K562 (cell line): ENCODE data around the gene PTPN18.

Experiments
- BACH1 ChIP-seq: fragments of 200-800 bp; sonication (Bioruptor generic); IDR thresholded peaks from 2 replicates; pipeline ENCODE4 v1.6.1; 2016; ENCODE audit warnings: missing genetic modification characterization, missing compliant biosample characterization
- CTCF ChIP-seq, 3 experiments: IDR thresholded peaks in 2 of 3; conservative IDR thresholded peaks in 1 of 3; 2 replicates each; pipeline ENCODE4 v1.5.1; 2011 to 2012; ENCODE audit warnings: low read length in 3 of 3, mild to moderate bottlenecking in 3 of 3, control low read depth in 2 of 3, improper control_type of control experiment in 1 of 3, inconsistent platforms in 1 of 3, low read depth in 1 of 3, mixed read lengths in 1 of 3, moderate library complexity in 1 of 3; ENCODE audit not compliant: insufficient read depth in 2 of 3
- ELF4 ChIP-seq: fragments of 450-650 bp; formaldehyde crosslinking; IDR thresholded peaks from 2 replicates; pipeline ENCODE4 v1.4.0; 2022; ENCODE audit warnings: missing genetic modification characterization
- HDAC3 ChIP-seq: fragments of 450-650 bp; IDR thresholded peaks from 2 replicates; pipeline ENCODE4 v1.6.1; 2018; ENCODE audit warnings: borderline replicate concordance, mild to moderate bottlenecking, moderate library complexity; ENCODE audit not compliant: partially characterized antibody
- POLR2AphosphoS5 ChIP-seq: IDR thresholded peaks from 2 replicates; pipeline ENCODE4 v1.6.1; 2011; ENCODE audit warnings: mild to moderate bottlenecking, low read depth, low read length, moderate library complexity; ENCODE audit not compliant: control insufficient read depth, insufficient read depth
- SAFB ChIP-seq: fragments of 200-400 bp; formaldehyde crosslinking; IDR thresholded peaks from 2 replicates; pipeline ENCODE4 v1.6.1; 2017; ENCODE audit warnings: low read depth, low read length, borderline replicate concordance
- SIRT6 ChIP-seq: IDR thresholded peaks from one replicate; pipeline ENCODE4 v1.6.1; 2012; ENCODE audit warnings: low read depth, mild to moderate bottlenecking, control low read depth, inconsistent platforms, low read length, moderate library complexity
- TAF1 ChIP-seq: IDR thresholded peaks from 2 replicates; pipeline ENCODE4 v1.6.1; 2011; ENCODE audit warnings: mild to moderate bottlenecking, low read length, moderate library complexity; ENCODE audit not compliant: insufficient read depth, control insufficient read depth, severe bottlenecking; ENCODE audit errors: extremely low read depth
- TRIM24 ChIP-seq, 2 experiments: fragments of 450-650 bp; IDR thresholded peaks; 2 replicates each; pipeline ENCODE4 v1.6.1; 2016
- ZNF696 ChIP-seq: fragments of 250-450 bp; sonication (Bioruptor Pico); conservative IDR thresholded peaks from 2 replicates; pipeline ENCODE4 v1.4.0; 2020; ENCODE audit warnings: mild to moderate bottlenecking, moderate library complexity
- ZNF75A ChIP-seq: fragments of 450-650 bp; formaldehyde crosslinking; IDR thresholded peaks from 2 replicates; pipeline ENCODE4 v1.4.0; 2020; ENCODE audit warnings: mild to moderate bottlenecking
- TF ChIP-seq, protein P1 (sequence below): IDR thresholded peaks from 3 replicates; pipeline ENCODE4 v1.6.1; 2011; ENCODE audit warnings: borderline replicate concordance, mild to moderate bottlenecking; ENCODE audit not compliant: insufficient read length, insufficient read depth
- TF ChIP-seq, protein P2 (sequence below), 2 experiments: fragments of 450-650 bp; formaldehyde crosslinking in 1 of 2; IDR thresholded peaks; 2 replicates each; pipeline versions ENCODE4 v1.4.0 to v1.6.1; 2014 to 2020; ENCODE audit warnings: mild to moderate bottlenecking in 2 of 2, borderline replicate concordance in 1 of 2, low read depth in 1 of 2
- TF ChIP-seq, protein P3 (sequence below): sonication (generic); formaldehyde crosslinking; IDR thresholded peaks from 2 replicates; pipeline ENCODE4 v1.9.0; 2022; ENCODE audit warnings: mild to moderate bottlenecking, missing genetic modification reagents

GRCh38 chr2:130385709-130386108, 29.9 kb downstream of the PTPN18 start:
- TF ChIP-seq CTCF (IDR thresholded peaks at IDR 0.05 in 2 of 3, conservative IDR thresholded peaks at IDR 0.05 in 1 of 3; ENCODE audit: insufficient read depth in 2 of 3, low read depth in 1 of 3, low read length in 3 of 3) (no peak), BACH1 (no peak), SIRT6 (no peak), SAFB (no peak), ZNF696 (no peak), ZNF75A (CRISPR knock-in tag) (no peak), TRIM24 (IDR thresholded peaks at IDR 0.05) (no peak), ELF4 (CRISPR knock-in tag) (no peak), HDAC3 (no peak), POLR2AphosphoS5 (no peak), TAF1 (no peak)
- TF ChIP-seq, protein P1, sequence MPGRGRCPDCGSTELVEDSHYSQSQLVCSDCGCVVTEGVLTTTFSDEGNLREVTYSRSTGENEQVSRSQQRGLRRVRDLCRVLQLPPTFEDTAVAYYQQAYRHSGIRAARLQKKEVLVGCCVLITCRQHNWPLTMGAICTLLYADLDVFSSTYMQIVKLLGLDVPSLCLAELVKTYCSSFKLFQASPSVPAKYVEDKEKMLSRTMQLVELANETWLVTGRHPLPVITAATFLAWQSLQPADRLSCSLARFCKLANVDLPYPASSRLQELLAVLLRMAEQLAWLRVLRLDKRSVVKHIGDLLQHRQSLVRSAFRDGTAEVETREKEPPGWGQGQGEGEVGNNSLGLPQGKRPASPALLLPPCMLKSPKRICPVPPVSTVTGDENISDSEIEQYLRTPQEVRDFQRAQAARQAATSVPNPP = no peak
- TF ChIP-seq, protein P2, sequence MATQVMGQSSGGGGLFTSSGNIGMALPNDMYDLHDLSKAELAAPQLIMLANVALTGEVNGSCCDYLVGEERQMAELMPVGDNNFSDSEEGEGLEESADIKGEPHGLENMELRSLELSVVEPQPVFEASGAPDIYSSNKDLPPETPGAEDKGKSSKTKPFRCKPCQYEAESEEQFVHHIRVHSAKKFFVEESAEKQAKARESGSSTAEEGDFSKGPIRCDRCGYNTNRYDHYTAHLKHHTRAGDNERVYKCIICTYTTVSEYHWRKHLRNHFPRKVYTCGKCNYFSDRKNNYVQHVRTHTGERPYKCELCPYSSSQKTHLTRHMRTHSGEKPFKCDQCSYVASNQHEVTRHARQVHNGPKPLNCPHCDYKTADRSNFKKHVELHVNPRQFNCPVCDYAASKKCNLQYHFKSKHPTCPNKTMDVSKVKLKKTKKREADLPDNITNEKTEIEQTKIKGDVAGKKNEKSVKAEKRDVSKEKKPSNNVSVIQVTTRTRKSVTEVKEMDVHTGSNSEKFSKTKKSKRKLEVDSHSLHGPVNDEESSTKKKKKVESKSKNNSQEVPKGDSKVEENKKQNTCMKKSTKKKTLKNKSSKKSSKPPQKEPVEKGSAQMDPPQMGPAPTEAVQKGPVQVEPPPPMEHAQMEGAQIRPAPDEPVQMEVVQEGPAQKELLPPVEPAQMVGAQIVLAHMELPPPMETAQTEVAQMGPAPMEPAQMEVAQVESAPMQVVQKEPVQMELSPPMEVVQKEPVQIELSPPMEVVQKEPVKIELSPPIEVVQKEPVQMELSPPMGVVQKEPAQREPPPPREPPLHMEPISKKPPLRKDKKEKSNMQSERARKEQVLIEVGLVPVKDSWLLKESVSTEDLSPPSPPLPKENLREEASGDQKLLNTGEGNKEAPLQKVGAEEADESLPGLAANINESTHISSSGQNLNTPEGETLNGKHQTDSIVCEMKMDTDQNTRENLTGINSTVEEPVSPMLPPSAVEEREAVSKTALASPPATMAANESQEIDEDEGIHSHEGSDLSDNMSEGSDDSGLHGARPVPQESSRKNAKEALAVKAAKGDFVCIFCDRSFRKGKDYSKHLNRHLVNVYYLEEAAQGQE (IDR thresholded peaks at IDR 0.05; ENCODE audit: borderline replicate concordance) = no peak
- TF ChIP-seq, protein P2 (CRISPR knock-in tag; IDR thresholded peaks at IDR 0.05; ENCODE audit: low read depth) = no peak
- TF ChIP-seq, protein P3, sequence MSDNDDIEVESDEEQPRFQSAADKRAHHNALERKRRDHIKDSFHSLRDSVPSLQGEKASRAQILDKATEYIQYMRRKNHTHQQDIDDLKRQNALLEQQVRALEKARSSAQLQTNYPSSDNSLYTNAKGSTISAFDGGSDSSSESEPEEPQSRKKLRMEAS = no peak
